GM12872 (cell line): ENCODE results near the gene RTP3.

ENCODE experiments used
- TF ChIP-seq, protein P1 (sequence below): IDR thresholded peaks from 3 replicates; pipeline ENCODE4 v1.5.1; 2011; ENCODE audit warnings: low read depth, mild to moderate bottlenecking, low read length, moderate library complexity; ENCODE audit not compliant: insufficient read depth

Gene RTP3

DNA sequence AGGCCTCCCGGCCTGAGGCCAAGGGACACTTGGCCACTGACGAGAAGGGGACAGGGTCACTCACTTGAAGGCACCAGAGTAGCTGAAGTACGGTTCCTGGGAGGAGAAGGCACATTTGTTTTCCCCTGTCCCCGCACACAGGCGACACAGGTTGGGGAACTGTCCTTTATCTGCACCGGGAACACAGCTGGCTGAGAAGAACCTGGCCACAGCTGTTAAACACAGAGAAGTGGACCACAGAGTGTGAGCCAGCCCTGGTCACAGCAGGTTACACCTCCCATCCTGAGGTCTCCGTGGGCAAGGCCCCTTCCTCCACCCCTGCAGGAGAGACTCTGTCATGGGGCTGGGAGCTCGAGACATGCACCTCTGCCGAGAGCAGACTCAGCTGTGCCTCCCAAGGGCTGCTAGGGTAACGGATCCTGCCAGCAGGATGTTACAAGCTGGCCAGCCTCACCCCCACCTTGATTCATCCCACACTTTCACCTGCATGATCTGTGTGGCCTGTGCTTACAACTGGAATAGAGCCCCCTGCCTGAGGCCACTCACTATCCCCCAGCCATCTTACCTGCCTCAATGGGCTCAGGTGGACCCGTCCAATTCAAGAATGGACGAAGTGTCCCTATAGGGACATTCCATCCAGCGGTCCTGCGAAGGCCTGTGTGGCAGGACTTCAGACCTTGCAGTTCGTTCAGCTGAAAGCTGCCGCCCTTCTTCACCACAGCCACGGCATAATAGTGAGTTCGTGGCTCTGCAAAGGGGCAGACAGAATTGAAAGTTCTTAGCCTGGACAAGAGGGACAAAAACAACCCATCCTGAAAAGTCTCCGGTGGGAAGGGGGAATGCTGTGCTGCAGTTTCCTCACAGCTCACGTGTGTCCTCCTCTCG lies 42.3 kb upstream of the RTP3 start:
- TF ChIP-seq, protein P1, sequence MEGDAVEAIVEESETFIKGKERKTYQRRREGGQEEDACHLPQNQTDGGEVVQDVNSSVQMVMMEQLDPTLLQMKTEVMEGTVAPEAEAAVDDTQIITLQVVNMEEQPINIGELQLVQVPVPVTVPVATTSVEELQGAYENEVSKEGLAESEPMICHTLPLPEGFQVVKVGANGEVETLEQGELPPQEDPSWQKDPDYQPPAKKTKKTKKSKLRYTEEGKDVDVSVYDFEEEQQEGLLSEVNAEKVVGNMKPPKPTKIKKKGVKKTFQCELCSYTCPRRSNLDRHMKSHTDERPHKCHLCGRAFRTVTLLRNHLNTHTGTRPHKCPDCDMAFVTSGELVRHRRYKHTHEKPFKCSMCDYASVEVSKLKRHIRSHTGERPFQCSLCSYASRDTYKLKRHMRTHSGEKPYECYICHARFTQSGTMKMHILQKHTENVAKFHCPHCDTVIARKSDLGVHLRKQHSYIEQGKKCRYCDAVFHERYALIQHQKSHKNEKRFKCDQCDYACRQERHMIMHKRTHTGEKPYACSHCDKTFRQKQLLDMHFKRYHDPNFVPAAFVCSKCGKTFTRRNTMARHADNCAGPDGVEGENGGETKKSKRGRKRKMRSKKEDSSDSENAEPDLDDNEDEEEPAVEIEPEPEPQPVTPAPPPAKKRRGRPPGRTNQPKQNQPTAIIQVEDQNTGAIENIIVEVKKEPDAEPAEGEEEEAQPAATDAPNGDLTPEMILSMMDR: no peak

DNA sequence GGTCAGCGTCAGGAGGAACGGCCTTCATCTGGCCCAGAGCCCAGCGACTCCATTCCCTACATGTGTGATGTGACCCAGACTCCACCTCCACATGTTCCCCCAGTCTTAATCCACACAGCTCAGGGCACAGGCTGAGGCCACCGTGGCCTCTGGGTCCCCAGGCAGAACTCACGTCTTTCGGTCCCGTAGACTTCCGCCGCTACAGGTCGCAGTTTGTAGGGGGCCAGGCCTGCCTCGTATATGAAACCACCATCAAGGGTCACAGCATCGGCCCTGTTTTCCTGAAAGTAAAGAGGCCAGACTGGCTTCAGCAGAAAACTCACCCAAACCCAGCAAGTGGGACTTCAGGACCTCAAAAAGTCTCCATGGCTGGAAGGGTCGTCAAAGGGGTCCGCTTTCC lies 41.7 kb upstream of the RTP3 start:
- TF ChIP-seq, protein P1: no peak

DNA sequence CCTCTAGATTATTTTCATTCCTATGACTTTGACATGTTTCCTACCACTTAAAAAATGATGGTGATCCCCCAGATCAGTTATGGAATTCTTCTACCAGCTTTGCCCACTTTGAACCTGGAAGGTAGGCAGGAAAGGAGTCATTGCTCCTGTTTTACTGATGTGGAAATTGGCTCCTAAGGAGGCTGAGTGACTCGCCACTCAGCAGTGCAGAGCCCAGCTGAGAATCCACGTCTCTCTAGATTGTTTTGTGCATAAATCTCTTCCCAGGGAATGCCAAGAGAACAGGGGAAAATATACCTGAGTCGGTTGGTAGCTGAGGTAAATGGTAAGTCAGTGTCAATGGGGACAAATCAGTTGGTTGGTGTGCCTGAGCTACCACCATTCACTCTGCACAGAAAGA lies 37.7 kb upstream of the RTP3 start:
- TF ChIP-seq, protein P1: no peak

DNA sequence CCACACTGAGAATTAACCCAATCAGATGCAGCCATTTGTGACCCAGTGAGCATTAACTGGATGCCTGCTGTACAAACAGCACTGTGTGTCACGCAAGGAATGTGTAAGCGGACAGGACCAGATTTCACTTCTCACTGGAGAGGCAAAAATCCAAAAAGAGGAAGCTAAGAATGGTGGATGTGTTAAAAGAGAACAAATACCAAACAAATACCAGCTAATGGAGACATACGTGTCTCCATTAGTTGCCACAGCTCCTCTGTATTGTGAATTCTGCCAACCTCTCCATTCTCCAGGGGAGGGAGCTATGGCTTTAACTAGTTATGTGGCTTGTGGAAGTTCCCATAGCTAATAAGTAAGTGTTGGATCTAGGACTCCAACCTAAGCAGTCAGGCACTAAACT lies 35.7 kb upstream of the RTP3 start:
- TF ChIP-seq, protein P1: no peak

DNA sequence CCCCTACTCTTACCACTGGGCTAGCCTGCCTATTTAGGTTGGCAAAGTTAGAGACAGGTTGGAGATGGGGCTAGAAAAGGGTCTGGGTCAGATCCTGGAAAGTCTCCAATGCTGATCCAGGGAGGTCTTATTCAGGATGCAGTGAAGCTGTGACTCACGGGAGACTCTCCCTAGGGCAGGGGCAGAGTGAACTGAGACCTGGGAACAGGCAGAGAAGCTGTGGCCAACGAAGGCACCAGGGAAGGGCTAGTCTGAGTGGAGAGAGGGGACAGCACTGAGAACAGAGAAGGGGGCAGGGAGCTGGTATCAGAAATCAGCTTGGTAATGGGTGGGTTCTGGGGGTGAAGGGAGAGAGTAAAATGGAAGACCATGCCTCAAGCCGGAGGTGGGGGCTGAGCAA lies 35.3 kb upstream of the RTP3 start:
- TF ChIP-seq, protein P1: no peak

DNA sequence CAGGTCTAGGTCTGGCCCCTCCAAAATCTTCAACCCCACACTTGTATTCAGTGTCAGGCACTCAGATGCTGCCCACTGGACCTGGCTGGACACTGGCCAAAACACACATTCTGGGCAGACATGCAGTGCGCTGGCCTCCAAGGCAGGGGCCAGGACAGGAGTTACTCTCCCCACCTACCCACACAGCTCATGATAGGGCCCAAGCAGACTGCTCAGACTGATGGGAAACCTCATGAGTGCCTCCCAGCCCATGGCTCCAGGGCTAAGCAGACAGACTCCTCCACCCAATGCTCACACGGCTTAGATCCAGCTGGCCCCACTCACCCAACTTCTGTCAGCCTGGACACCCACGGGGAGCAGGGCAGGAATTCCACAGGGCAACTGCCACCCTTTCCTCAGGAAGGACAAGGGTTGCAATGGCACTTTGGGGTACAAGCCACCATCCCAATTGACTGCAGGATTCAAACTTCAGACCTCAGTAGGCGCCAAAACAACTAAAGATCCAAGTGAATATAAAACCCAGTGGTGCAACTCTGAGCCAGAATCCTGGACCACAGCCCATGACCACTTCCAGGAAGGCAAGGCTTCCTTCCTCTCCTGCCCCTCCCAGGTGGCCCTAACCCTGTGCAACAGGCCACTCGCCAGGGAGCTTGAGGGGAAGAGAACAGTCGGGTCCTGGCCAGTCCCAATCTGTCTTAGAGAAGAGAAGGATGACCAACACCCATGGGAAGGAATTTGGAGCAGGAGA lies 34.5 kb upstream of the RTP3 start:
- TF ChIP-seq, protein P1: no peak

DNA sequence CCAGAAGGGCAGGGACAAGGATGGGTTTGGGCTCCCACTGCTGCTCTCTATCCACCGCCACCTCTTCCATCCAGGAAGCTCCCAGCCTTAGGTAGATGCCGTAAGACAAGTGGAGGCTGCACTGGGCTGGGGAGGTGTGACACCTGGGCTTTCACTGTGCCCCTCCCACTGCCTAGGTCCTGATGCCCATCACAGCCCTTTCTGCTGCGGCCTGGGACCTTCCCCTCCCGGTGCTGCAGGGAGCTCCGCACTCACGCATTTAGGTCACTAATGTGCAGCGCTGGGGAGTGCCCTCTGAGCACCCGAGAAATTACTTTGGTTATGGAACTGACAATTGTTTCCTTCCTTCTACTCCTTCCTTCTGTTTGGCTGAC lies 33.9 kb upstream of the RTP3 start:
- TF ChIP-seq, protein P1: no peak
